Naive thymus-derived CD8-positive, alpha-beta T cell (primary cell): ENCODE data around the gene ZBTB47. TPM values are rescaled to one million over a fixed set of nuclear protein-coding genes. Genes with fewer than 3 reads are reported as not detected.
A peak's percentile ranks its signal among the peaks of the same experiment; 100 is the strongest.

Source experiments
- ATAC-seq, 2 donors: fragments of 150-1000 bp; cut with Tn5 transposase in 1 of 2; sonication (Bioruptor Pico), chemical (Tn5 transposase) in 1 of 2; 1 replicate in 1 of 2; 2 replicates in 1 of 2; pipeline ENCODE4 v1.10.0; 2021; ENCODE audit warnings: mild to moderate bottlenecking in 2 of 2, moderate library complexity in 2 of 2
- POLR2A ChIA-PET: fragments of 350-600 bp; sonication (Branson Sonifier 250); formaldehyde crosslinking; loops from one replicate; lab custom pipeline; 2021; ENCODE audit warnings: antibody characterized with exemption; lab: Charles Lee
- DNase-seq, 10 donors: peaks; one replicate each; pipeline versions ENCODE4 v3.0.0 to v3.0.0-alpha.2; 2020 to 2022
- H3K27ac Mint-ChIP-seq, 10 donors: one replicate each; pipeline ENCODE4 v1.8.0; 2020 to 2022; ENCODE audit warnings: mild to moderate bottlenecking in 10 of 10, mixed read lengths in 10 of 10, moderate library complexity in 4 of 10, inconsistent platforms in 1 of 10
- H3K27me3 Mint-ChIP-seq, 5 donors: one replicate each; pipeline ENCODE4 v1.8.0; 2021 to 2022; ENCODE audit warnings: mixed read lengths in 5 of 5
- H3K36me3 Mint-ChIP-seq, 3 donors: one replicate each; pipeline ENCODE4 v1.8.0; 2020 to 2022; ENCODE audit warnings: mixed read lengths in 3 of 3, mild to moderate bottlenecking in 2 of 3, inconsistent platforms in 1 of 3
- H3K4me1 Mint-ChIP-seq, 4 donors: one replicate each; pipeline ENCODE4 v1.8.0; 2021 to 2022; ENCODE audit warnings: mixed read lengths in 4 of 4
- H3K4me3 Mint-ChIP-seq, 10 donors: one replicate each; pipeline ENCODE4 v1.8.0; 2020 to 2022; ENCODE audit warnings: mild to moderate bottlenecking in 10 of 10, mixed read lengths in 10 of 10, moderate library complexity in 6 of 10, inconsistent platforms in 1 of 10
- H3K9me3 Mint-ChIP-seq, 9 donors: one replicate each; pipeline ENCODE4 v1.8.0; 2020 to 2022; ENCODE audit warnings: mixed read lengths in 9 of 9, mild to moderate bottlenecking in 3 of 9, inconsistent platforms in 1 of 9, moderate library complexity in 1 of 9
- polyA plus RNA-seq, 3 donors: library from polyadenylated mRNA; unstranded; fragments of 300-500 nt; fragmentation: Illumina TruSeq; gene quantifications; one replicate each; pipeline ENCODE4 v1.2.3, GENCODE V29; 2021
- total RNA-seq, 8 experiments: library from RNA in 2 of 8; stranded (reverse) in 2 of 8; gene quantifications; one replicate each; pipeline ENCODE4 v1.2.3 and lab custom pipeline; 2021 to 2026

Gene ZBTB47
- total RNA-seq (under 1 TPM; 0.23 to 0.41 TPM), polyA plus RNA-seq (not detected), total RNA-seq (lab: John Stamatoyannopoulos, UW) (0 to 1.4 (median 0.95) reads per million in 6 experiments)

DNA sequence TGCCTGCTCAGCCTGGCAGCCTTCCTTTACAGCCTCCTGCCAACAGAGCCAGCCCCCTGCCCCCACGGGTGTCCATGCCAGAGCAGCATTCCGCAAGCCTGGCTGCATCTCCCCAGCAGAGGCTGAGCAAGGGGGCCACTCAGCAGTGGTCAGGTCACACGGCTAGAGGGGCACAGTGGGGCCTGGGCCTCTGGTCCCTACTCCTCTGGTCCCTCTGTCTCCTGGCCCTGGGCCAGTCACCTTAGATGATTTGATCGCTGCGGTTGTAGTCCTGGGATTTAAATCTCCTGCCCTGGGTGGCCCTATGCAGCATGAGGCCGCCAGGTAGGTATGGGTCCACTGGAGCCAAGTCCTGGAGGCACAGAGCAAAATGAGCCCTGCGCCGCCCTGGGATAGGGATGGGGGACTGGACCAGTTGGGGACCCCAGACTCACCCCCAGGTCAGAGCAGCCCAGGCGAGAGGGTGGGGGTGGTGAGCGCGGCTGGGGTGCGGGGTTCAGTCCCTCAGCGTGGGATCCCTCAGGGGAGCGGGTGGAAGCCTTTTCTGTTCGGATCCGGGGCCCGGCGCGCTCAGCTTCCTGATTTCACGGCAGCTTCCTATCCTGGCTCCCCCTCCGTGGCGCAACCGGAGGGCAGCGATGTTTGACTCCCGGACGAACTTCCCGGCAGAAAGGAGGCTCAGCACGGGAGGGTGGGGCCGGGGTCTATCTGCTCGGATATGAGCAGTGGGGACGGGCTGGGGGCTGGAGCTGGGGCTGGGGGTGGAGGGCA, at the start of gene ZBTB47:
Gene ZBTB47 (plus strand): TSS at position 138 of the 771 bp plus-strand sequence. CDS start 4,659 bp downstream, outside the sequence.
- DNase-seq: peak in 1 of 10 donors; percentile 24
- ATAC-seq: peak; percentile 14 to 40
- no peaks in the 10 kb centered on the region for H3K9me3 Mint-ChIP-seq
- H3K4me3 Mint-ChIP-seq: peak within 1 kb of the TSS; percentile 77 to 90 (median 82)
- H3K36me3 Mint-ChIP-seq: peaks cover 0 to 7% (median 0%) of the 10 kb centered on the region in 3 donors
- H3K4me1 Mint-ChIP-seq: peaks cover 7 to 27% (median 12%) of the 10 kb centered on the region in 4 donors
- H3K27me3 Mint-ChIP-seq: no peaks in the 10 kb centered on the region
- POLR2A ChIA-PET: interaction anchor here (1.0 kb wide), 1 partner anchor 10 kb away, joined by 4 read pairs; no protein-coding TSS in a partner anchor
- H3K27ac Mint-ChIP-seq: peak within 1 kb of the TSS in 6 of 10 donors; percentile 37 to 89 (median 63)

DNA sequence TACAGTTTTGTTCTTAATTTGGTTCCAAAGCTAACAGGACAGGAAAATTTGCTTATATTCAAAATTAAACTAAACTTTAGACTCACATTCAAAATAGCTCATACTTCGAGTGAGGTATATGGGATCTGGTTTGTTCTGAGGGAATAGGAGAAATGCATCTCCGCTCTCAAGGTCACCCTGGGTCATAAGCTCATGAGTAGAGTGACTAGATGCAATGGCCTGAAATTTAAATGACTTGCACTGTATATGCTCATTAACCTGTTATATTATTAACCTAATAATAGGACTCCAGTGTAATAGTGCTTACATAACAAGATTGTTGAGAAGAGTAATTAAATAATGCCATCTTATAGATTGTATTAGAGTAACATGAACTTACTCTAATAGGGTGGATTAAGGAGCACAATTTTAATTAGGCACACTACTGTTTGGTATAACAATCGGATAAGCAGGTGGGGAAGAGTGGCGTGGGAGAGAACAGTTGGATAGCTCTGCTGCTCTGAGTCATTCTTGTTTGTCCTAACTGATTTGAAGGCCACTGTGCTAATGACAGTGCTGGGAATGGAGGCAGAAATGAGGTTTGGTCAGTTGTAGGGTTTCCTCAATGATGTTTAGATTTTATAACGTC, 47.8 kb upstream of the ZBTB47 start:
- Mint-ChIP-seq H3K4me1 (peaks cover 22 to 74% (median 66%) of the 10 kb centered on the region in 4 donors), H3K4me3 (peak overlapping the region in 1 of 10 donors; percentile 27), H3K27ac (peak overlapping the region in 3 of 10 donors; percentile 37 to 73 (median 40)), H3K9me3 (peaks cover 0 to 7% (median 0%) of the 10 kb centered on the region in 9 donors), H3K27me3 (no peaks in the 10 kb centered on the region), H3K36me3 (peaks cover 6 to 62% (median 11%) of the 10 kb centered on the region in 3 donors)
- DNase-seq (no peak), ATAC-seq (no peak)
- POLR2A ChIA-PET: no interaction called here

DNA sequence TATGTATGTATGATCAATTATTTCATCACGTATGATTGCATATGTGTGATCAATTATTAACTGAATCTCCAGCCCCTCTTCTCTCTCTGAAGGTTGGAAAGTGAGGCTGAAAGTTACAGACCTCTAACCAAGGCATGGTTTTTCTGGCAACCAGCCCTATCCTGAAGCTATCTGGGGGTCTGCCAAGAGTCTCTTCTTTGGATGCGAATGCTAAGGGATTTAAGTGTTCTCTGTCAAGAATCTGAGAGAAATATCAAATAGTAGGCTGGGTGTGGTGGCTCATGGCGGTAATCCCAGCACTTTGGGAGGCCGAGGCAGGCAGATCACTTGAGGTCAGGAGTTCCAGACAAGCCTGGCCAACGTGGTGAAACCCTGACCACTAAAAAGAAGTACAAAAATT, 44.9 kb upstream of the ZBTB47 start:
- peaks cover 6 to 74% (median 9%) of the 10 kb centered on the region in 3 donors for H3K36me3 Mint-ChIP-seq
- H3K27ac Mint-ChIP-seq: peak overlapping the region in 7 of 10 donors; percentile 1 to 63 (median 51)
- peak overlapping the region in 2 of 10 donors; percentile 1 to 19 for H3K4me3 Mint-ChIP-seq
- peaks cover 0 to 7% (median 0%) of the 10 kb centered on the region in 9 donors for H3K9me3 Mint-ChIP-seq
- no peak for ATAC-seq
- H3K27me3 Mint-ChIP-seq: no peaks in the 10 kb centered on the region
- POLR2A ChIA-PET: no interaction called here
- DNase-seq: no peak
- peaks cover 28 to 80% (median 77%) of the 10 kb centered on the region in 4 donors for H3K4me1 Mint-ChIP-seq

DNA sequence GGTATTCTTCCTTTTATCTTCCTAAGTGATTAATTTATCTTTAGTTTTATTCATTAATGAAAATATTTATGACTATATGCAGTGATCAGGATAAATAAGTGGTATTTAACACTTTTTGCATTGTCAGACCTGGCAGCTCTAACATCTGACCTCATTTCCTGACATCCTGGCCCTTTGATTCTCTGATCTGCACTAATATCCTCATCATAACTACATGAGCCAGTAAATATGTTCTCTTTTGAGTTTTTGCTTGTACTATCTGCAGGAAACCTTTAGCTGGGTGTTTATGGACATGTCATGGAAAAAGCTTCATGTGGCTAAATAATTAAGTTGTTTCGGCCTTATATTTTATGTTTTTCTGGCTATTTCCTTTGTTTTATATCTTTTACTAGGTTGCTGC, 42.5 kb upstream of the ZBTB47 start:
- peak overlapping the region; percentile 24 to 83 (median 34) for H3K27ac Mint-ChIP-seq
- ATAC-seq (peak; percentile 44 to 64), DNase-seq (no peak)
- H3K36me3 Mint-ChIP-seq: peaks cover 0 to 70% (median 1%) of the 10 kb centered on the region in 3 donors
- no peaks in the 10 kb centered on the region for H3K27me3 Mint-ChIP-seq
- peak overlapping the region in 5 of 10 donors; percentile 22 to 64 (median 42) for H3K4me3 Mint-ChIP-seq
- H3K4me1 Mint-ChIP-seq: peaks cover 28 to 78% (median 71%) of the 10 kb centered on the region in 4 donors
- H3K9me3 Mint-ChIP-seq: no peaks in the 10 kb centered on the region
- POLR2A ChIA-PET: interaction anchor here (1.3 kb wide), 1 partner anchor 8 kb away, joined by 3 read pairs; no protein-coding TSS in a partner anchor

DNA sequence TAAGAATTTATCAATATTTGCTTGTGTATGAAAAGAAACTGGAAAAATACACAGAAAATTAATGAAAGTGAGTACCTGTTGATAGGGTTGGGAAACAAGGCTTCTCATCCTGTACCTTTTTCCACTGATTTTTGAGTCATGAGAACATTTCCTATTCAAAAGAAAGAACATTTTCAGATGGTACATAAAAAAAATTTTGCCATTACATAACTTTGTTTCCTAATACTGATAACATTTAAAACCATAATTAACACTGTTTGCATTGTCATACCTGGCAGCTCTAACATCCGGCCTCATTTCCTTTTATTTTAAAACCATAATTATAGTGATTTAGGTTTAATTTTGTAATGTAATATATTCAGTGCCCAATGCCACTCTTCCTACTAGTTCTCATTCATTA, 41.3 kb upstream of the ZBTB47 start:
- POLR2A ChIA-PET: interaction anchor here (1.3 to 2.6 kb wide), 2 partner anchors 9 to 11 kb away, joined by 3 to 8 read pairs; partner anchors contain the start of gene NKTR
- Mint-ChIP-seq H3K36me3 (peaks cover 0 to 72% (median 1%) of the 10 kb centered on the region in 3 donors), H3K4me3 (no peak overlapping the region), H3K27me3 (no peaks in the 10 kb centered on the region), H3K9me3 (no peaks in the 10 kb centered on the region), H3K4me1 (peaks cover 29 to 77% (median 70%) of the 10 kb centered on the region in 4 donors), H3K27ac (peak overlapping the region in 1 of 10 donors; percentile 54)
- ATAC-seq (no peak), DNase-seq (no peak)

DNA sequence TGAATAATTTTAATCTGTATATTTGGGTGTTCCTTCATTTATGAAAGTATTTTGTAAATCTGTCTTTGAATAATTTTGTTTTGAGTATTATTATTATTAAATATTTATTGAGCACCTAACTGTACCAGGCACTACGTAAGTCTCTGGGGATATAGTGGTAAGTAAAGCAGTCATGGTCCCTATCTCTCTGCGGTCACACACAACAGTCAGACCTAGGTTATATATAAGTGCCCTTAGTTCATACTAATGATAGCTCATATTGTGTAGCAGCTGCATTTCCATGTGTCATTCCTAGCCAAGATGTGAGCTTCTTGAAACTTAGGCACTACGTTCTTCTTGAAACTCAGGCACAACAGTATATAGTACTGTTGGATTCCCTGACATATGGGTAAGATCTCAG, 40.6 kb upstream of the ZBTB47 start:
- Mint-ChIP-seq H3K9me3 (no peaks in the 10 kb centered on the region), H3K27me3 (no peaks in the 10 kb centered on the region), H3K4me3 (no peak overlapping the region), H3K36me3 (peaks cover 0 to 71% (median 0%) of the 10 kb centered on the region in 3 donors), H3K4me1 (peaks cover 26 to 73% (median 64%) of the 10 kb centered on the region in 4 donors), H3K27ac (peak overlapping the region in 2 of 10 donors; percentile 33 to 54)
- peak in 1 of 2 donors; percentile 23 for ATAC-seq
- no peak for DNase-seq
- POLR2A ChIA-PET: interaction anchor here (0.5 to 2.6 kb wide), 2 partner anchors 12 to 773 kb away, joined by 3 to 8 read pairs; partner anchors contain the start of gene NKTR

DNA sequence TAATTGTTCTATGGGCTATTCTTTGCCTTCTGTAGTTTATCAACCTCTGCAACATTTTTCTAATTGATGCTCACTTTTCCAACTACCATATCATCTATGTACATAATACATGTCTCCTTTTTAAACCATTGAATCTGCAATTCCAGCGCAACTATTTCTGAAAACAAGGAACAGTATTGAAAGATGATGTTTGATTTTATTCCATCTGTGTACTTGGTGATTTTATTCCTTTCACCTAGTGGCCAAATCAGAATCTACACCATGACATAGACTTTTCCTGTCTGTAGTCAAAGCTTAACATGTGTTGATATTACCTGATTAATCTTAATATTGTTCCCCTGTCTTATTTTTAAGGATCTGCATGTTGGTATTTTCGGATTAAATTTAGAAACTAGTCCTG, 40.0 kb upstream of the ZBTB47 start:
- POLR2A ChIA-PET: interaction anchor here (2.6 kb wide), 1 partner anchor 13 kb away, joined by 8 read pairs; the partner anchor contains the start of gene NKTR
- Mint-ChIP-seq H3K27me3 (no peaks in the 10 kb centered on the region), H3K4me3 (peak overlapping the region in 2 of 10 donors; percentile 0 to 1), H3K27ac (peak overlapping the region in 2 of 10 donors; percentile 33 to 40), H3K36me3 (peaks cover 0 to 70% (median 0%) of the 10 kb centered on the region in 3 donors), H3K4me1 (peaks cover 26 to 68% (median 60%) of the 10 kb centered on the region in 4 donors), H3K9me3 (no peaks in the 10 kb centered on the region)
- ATAC-seq (peak; percentile 51 to 57), DNase-seq (peak in 1 of 10 donors; percentile 17)

DNA sequence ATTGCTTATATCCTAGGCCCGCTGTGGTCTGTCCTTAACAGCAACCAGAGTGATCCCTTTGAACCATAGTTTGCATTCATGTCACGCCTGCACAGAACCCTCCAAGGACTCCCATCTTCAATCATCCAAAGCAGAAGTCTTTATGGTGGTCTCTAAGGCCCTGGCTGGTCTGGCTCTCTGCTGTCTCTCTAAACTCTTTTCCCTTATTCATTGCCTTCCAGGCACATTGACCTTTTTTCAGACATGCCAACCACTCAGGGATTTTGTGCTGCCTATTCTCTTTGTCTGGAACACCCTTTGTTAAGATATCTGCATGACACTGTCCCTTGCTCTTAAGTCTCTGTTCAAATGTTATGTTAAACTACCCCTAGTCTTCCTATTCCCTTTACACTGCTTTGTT, 21.9 kb upstream of the ZBTB47 start:
- POLR2A ChIA-PET: no interaction called here
- Mint-ChIP-seq H3K9me3 (no peaks in the 10 kb centered on the region), H3K36me3 (peaks cover 5 to 69% (median 25%) of the 10 kb centered on the region in 3 donors), H3K27ac (peak overlapping the region in 5 of 10 donors; percentile 37 to 84 (median 67)), H3K4me1 (peaks cover 0 to 5% (median 2%) of the 10 kb centered on the region in 4 donors), H3K27me3 (no peaks in the 10 kb centered on the region), H3K4me3 (no peak overlapping the region)
- ATAC-seq (no peak), DNase-seq (no peak)

DNA sequence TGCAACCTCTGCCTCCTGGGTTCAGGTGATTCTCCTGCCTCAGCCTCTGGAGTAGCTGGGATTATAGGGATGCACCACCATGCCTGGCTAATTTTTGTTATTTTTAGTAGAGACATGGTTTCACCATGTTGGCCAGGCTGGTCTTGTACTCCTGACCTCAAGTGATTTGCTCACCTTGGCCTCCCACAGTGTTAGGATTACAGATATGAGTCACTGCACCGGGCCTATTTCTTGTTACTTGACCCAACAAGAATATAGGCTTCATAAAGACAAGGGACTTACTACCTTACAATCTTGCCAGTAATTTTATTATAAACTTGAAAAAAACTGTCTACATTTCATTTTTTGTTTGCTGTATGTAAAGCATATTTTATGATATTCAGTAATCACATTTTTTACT, 21.4 kb upstream of the ZBTB47 start:
- H3K4me1 Mint-ChIP-seq: peaks cover 0 to 5% (median 2%) of the 10 kb centered on the region in 4 donors
- peaks cover 5 to 65% (median 25%) of the 10 kb centered on the region in 3 donors for H3K36me3 Mint-ChIP-seq
- H3K27ac Mint-ChIP-seq: peak overlapping the region in 4 of 10 donors; percentile 8 to 84 (median 47)
- POLR2A ChIA-PET: no interaction called here
- no peaks in the 10 kb centered on the region for H3K27me3 Mint-ChIP-seq
- no peak for ATAC-seq
- no peaks in the 10 kb centered on the region for H3K9me3 Mint-ChIP-seq
- DNase-seq: no peak
- H3K4me3 Mint-ChIP-seq: no peak overlapping the region

DNA sequence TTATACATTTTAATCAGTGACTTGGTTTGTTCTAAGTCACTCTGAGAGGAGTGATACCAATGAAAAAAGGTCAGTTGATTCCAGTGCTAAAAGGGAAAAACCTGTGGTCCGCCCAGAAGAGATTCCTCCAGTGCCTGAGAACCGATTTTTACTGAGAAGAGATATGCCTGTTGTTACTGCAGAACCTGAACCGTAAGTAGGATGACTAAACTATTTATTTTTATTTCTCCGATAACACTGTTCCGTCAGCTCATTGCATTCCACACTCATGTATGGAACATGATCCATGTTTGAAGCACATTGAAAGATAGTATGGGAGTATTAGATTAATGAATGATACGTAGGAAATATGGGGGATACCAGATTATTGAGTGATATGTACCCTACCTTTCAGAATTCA, 20.0 kb upstream of the ZBTB47 start:
- POLR2A ChIA-PET: no interaction called here
- ATAC-seq (no peak), DNase-seq (no peak)
- Mint-ChIP-seq H3K4me1 (peaks cover 0 to 5% (median 2%) of the 10 kb centered on the region in 4 donors), H3K36me3 (peaks cover 5 to 54% (median 25%) of the 10 kb centered on the region in 3 donors), H3K27ac (peak overlapping the region in 4 of 10 donors; percentile 2 to 85 (median 26)), H3K9me3 (no peaks in the 10 kb centered on the region), H3K4me3 (no peak overlapping the region), H3K27me3 (no peaks in the 10 kb centered on the region)

DNA sequence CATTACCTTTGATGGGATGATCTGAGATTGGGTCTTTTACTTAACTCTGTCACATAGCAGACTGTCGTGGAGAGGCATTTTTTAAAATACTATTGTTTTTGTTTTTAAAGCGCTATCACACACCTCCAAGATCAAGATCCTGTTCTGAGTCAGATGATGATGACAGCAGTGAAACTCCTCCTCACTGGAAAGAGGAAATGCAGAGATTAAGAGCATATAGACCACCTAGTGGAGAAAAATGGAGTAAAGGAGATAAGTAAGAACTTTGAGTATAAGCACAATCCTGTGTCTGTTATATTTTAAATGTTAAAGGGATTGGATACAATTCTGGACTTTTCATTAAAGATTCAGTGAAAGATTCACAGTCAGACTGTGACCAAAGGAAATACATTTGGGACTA, 18.4 kb upstream of the ZBTB47 start:
- no peak overlapping the region for H3K4me3 Mint-ChIP-seq
- no peaks in the 10 kb centered on the region for H3K27me3 Mint-ChIP-seq
- H3K36me3 Mint-ChIP-seq: peaks cover 5 to 47% (median 25%) of the 10 kb centered on the region in 3 donors
- peaks cover 0 to 5% (median 2%) of the 10 kb centered on the region in 4 donors for H3K4me1 Mint-ChIP-seq
- H3K9me3 Mint-ChIP-seq: no peaks in the 10 kb centered on the region
- no peak for DNase-seq
- peak in 1 of 2 donors; percentile 63 for ATAC-seq
- peak overlapping the region in 4 of 10 donors; percentile 40 to 70 (median 56) for H3K27ac Mint-ChIP-seq
- POLR2A ChIA-PET: no interaction called here

DNA sequence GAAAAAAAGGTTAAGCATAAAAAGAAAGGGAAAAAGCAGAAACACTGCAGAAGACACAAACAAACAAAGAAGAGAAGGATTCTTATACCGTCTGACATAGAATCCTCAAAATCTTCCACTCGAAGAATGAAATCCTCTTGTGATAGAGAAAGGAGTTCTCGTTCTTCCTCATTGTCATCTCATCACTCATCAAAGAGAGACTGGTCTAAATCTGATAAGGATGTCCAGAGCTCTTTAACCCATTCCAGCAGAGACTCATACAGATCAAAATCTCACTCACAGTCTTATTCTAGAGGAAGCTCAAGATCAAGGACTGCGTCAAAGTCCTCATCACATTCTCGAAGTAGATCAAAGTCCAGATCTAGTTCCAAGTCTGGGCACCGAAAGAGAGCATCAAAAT, 16.5 kb upstream of the ZBTB47 start:
- Mint-ChIP-seq H3K9me3 (no peaks in the 10 kb centered on the region), H3K4me3 (no peak overlapping the region), H3K27me3 (no peaks in the 10 kb centered on the region), H3K27ac (no peak overlapping the region), H3K4me1 (peaks cover 5 to 12% (median 5%) of the 10 kb centered on the region in 4 donors), H3K36me3 (peaks cover 5 to 29% (median 22%) of the 10 kb centered on the region in 3 donors)
- no peak for ATAC-seq
- no peak for DNase-seq
- POLR2A ChIA-PET: no interaction called here
